NT2/D1 (cell line): ENCODE measurements around the gene CRAT.

ENCODE experiments used
- SUZ12 ChIP-seq: IDR thresholded peaks from 2 replicates; pipeline ENCODE4 v1.6.1; 2011; ENCODE audit not compliant: insufficient read length, insufficient read depth; ENCODE audit errors: extremely low read depth
- YY1 ChIP-seq: IDR thresholded peaks from 2 replicates; pipeline ENCODE4 v1.6.1; 2011; ENCODE audit not compliant: insufficient read length, insufficient read depth
- ZNF274 ChIP-seq: IDR thresholded peaks from 2 replicates; pipeline ENCODE4 v1.6.1; 2011; ENCODE audit warnings: mild to moderate bottlenecking, low read depth, low read length

- TF ChIP-seq YY1 (no peak), ZNF274 (no peak), SUZ12 (no peak)
These were observed 49.6 kb downstream of the CRAT start for GRCh38 chr9:129060991-129061390.
